H9 (cell line): Measurements from ENCODE around the gene SPEG. TPM values are rescaled to one million over a fixed set of nuclear protein-coding genes. Genes with fewer than 3 reads are reported as not detected.

Experiments
- DNase-seq: peaks from one replicate; pipeline ENCODE4 v3.0.0-alpha.2; 2017
- H2AFZ ChIP-seq: one replicate; pipeline ENCODE4 v1.6.1; 2013; ENCODE audit warnings: mild to moderate bottlenecking, low read length, control low read depth, moderate library complexity
- H2AK5ac ChIP-seq: 2 replicates; pipeline ENCODE4 v1.6.1; 2013; ENCODE audit warnings: low read length, control low read depth, mixed read lengths; ENCODE audit not compliant: insufficient read length
- H2BK120ac ChIP-seq: one replicate; pipeline ENCODE4 v1.6.1; 2013; ENCODE audit warnings: low read depth, mild to moderate bottlenecking, low read length, control low read depth, inconsistent platforms; ENCODE audit not compliant: poor library complexity, severe bottlenecking
- H2BK12ac ChIP-seq: 2 replicates; pipeline ENCODE4 v1.6.1; 2013; ENCODE audit warnings: low read length, control low read depth, mixed read lengths, low read depth; ENCODE audit not compliant: insufficient read length
- H2BK15ac ChIP-seq: 2 replicates; pipeline ENCODE4 v1.6.1; 2013; ENCODE audit warnings: low read depth, low read length, control low read depth
- H2BK20ac ChIP-seq: one replicate; pipeline ENCODE4 v1.6.1; 2013; ENCODE audit warnings: low read depth, mild to moderate bottlenecking, low read length, control low read depth, inconsistent platforms; ENCODE audit not compliant: poor library complexity, severe bottlenecking
- H2BK5ac ChIP-seq: 2 replicates; pipeline ENCODE4 v1.6.1; 2013; ENCODE audit warnings: low read length, control low read depth, mixed read lengths; ENCODE audit not compliant: insufficient read length
- H3K14ac ChIP-seq: 2 replicates; pipeline ENCODE4 v1.6.1; 2013; ENCODE audit warnings: low read length, control low read depth; ENCODE audit not compliant: insufficient read depth
- H3K18ac ChIP-seq: 2 replicates; pipeline ENCODE4 v1.6.1; 2013; ENCODE audit warnings: low read depth, mild to moderate bottlenecking, mixed read lengths, low read length, control low read depth; ENCODE audit not compliant: insufficient read length
- H3K23ac ChIP-seq: 2 replicates; pipeline ENCODE4 v1.6.1; 2013; ENCODE audit warnings: low read length, control low read depth, mixed read lengths, low read depth; ENCODE audit not compliant: insufficient read length
- H3K23me2 ChIP-seq: 2 replicates; pipeline ENCODE4 v1.6.1; 2013; ENCODE audit warnings: low read depth, mild to moderate bottlenecking, mixed read lengths, low read length, control low read depth; ENCODE audit not compliant: insufficient read length, poor library complexity, severe bottlenecking
- H3K27ac ChIP-seq: 2 replicates; pipeline ENCODE4 v1.5.1; 2013; ENCODE audit warnings: low read length, control low read depth, mixed read lengths, low read depth; ENCODE audit not compliant: insufficient read length
- H3K27me3 ChIP-seq: 2 replicates; pipeline ENCODE4 v1.6.1; 2013; ENCODE audit warnings: low read length, control low read depth, inconsistent platforms; ENCODE audit not compliant: insufficient read depth
- H3K4ac ChIP-seq: 2 replicates; pipeline ENCODE4 v1.6.1; 2013; ENCODE audit warnings: low read depth, mild to moderate bottlenecking, control low read depth, inconsistent platforms, low read length, moderate library complexity
- H3K4me1 ChIP-seq: 2 replicates; pipeline ENCODE4 v1.6.1; 2013; ENCODE audit warnings: low read length, control low read depth, inconsistent platforms; ENCODE audit not compliant: insufficient read depth
- H3K4me2 ChIP-seq: 2 replicates; pipeline ENCODE4 v1.6.1; 2013; ENCODE audit warnings: low read length, control low read depth, mixed read lengths; ENCODE audit not compliant: insufficient read length, insufficient read depth
- H3K56ac ChIP-seq: 2 replicates; pipeline ENCODE4 v1.6.1; 2013; ENCODE audit warnings: low read depth, mild to moderate bottlenecking, mixed read lengths, low read length, control low read depth; ENCODE audit not compliant: insufficient read length
- H3K79me1 ChIP-seq: 2 replicates; pipeline ENCODE4 v1.6.1; 2013; ENCODE audit warnings: low read depth, mild to moderate bottlenecking, moderate library complexity, low read length, control low read depth, inconsistent platforms; ENCODE audit not compliant: insufficient read depth, poor library complexity, severe bottlenecking
- H3K79me2 ChIP-seq: 2 replicates; pipeline ENCODE4 v1.6.1; 2013; ENCODE audit warnings: low read length, control low read depth, inconsistent platforms; ENCODE audit not compliant: insufficient read depth
- H3K9ac ChIP-seq: 2 replicates; pipeline ENCODE4 v1.6.1; 2013; ENCODE audit warnings: low read length, control low read depth, mixed read lengths; ENCODE audit not compliant: insufficient read length; ENCODE audit errors: extremely low read depth
- H3K9me3 ChIP-seq: one replicate; pipeline ENCODE4 v1.6.1; 2013; ENCODE audit warnings: low read depth, low read length, inconsistent platforms; ENCODE audit not compliant: control insufficient read depth
- H3T11ph ChIP-seq: one replicate; pipeline ENCODE4 v1.6.1; 2013; ENCODE audit warnings: mild to moderate bottlenecking, low read length, control low read depth, inconsistent platforms
- H4K20me1 ChIP-seq: one replicate; pipeline ENCODE4 v1.6.1; 2013; ENCODE audit not compliant: control insufficient read depth, insufficient read length, insufficient read depth
- H4K5ac ChIP-seq: 2 replicates; pipeline ENCODE4 v1.6.1; 2013; ENCODE audit warnings: low read depth, mild to moderate bottlenecking, mixed read lengths, low read length, control low read depth; ENCODE audit not compliant: insufficient read length
- H4K8ac ChIP-seq: replicated peaks from 2 replicates; pipeline ENCODE4 v1.6.1; 2013; ENCODE audit warnings: low read length, control low read depth, mixed read lengths, low read depth; ENCODE audit not compliant: insufficient read length
- H4K91ac ChIP-seq: 2 replicates; pipeline ENCODE4 v1.6.1; 2013; ENCODE audit warnings: low read depth, mild to moderate bottlenecking, moderate library complexity, mixed read lengths, low read length, control low read depth; ENCODE audit not compliant: insufficient read length
- H3K27ac Mint-ChIP-seq, 3 experiments: 2 replicates in 2 of 3; 3 replicates in 1 of 3; pipeline ENCODE4 v1.8.0; 2020 to 2021; ENCODE audit warnings: mixed read lengths in 3 of 3, mild to moderate bottlenecking in 1 of 3, moderate library complexity in 1 of 3
- H3K27me3 Mint-ChIP-seq: 2 replicates; pipeline ENCODE4 v1.8.0; 2021; ENCODE audit warnings: low read depth, mild to moderate bottlenecking, moderate library complexity, mixed read lengths
- H3K36me3 Mint-ChIP-seq, 3 experiments: 2 replicates in 2 of 3; 3 replicates in 1 of 3; pipeline ENCODE4 v1.8.0; 2020 to 2021; ENCODE audit warnings: low read depth in 3 of 3, mixed read lengths in 3 of 3; ENCODE audit not compliant: insufficient read depth in 1 of 3
- H3K4me1 Mint-ChIP-seq, 2 experiments: 2 replicates each; pipeline ENCODE4 v1.8.0; 2020; ENCODE audit warnings: mixed read lengths in 2 of 2
- H3K4me3 Mint-ChIP-seq, 2 experiments: 2 replicates in 1 of 2; 3 replicates in 1 of 2; pipeline ENCODE4 v1.8.0; 2020 to 2021; ENCODE audit warnings: mild to moderate bottlenecking in 2 of 2, mixed read lengths in 2 of 2, moderate library complexity in 1 of 2
- H3K9me3 Mint-ChIP-seq, 2 experiments: 2 replicates in 1 of 2; 3 replicates in 1 of 2; pipeline ENCODE4 v1.8.0; 2020; ENCODE audit warnings: mild to moderate bottlenecking in 2 of 2, mixed read lengths in 2 of 2, moderate library complexity in 1 of 2
- WGBS: extraction: QIAGEN DNeasy Blood & Tissue Kit; methylation state at CpG from one replicate; pipeline ENCODE4 v1.1.7; 2013; ENCODE audit warnings: missing lambda C conversion rate, low lambda C conversion rate, mixed read lengths; ENCODE audit not compliant: insufficient read length; ENCODE audit errors: extremely low coverage; 5-methylcytosine and 5-hydroxymethylcytosine counted together
- total RNA-seq: library from RNA; stranded (reverse); gene quantifications from 2 replicates; pipeline ENCODE4 v1.2.1, GENCODE V29; 2021
- TF ChIP-seq, protein P1 (sequence below): fragments of 200-600 bp; sonication (generic); conservative IDR thresholded peaks from 3 replicates; pipeline ENCODE4 v1.8.0; 2021; ENCODE audit warnings: antibody characterized with exemption, mild to moderate bottlenecking

Gene SPEG
- total RNA-seq, 1 experiment from 2014 or later = 23.7 TPM

DNA sequence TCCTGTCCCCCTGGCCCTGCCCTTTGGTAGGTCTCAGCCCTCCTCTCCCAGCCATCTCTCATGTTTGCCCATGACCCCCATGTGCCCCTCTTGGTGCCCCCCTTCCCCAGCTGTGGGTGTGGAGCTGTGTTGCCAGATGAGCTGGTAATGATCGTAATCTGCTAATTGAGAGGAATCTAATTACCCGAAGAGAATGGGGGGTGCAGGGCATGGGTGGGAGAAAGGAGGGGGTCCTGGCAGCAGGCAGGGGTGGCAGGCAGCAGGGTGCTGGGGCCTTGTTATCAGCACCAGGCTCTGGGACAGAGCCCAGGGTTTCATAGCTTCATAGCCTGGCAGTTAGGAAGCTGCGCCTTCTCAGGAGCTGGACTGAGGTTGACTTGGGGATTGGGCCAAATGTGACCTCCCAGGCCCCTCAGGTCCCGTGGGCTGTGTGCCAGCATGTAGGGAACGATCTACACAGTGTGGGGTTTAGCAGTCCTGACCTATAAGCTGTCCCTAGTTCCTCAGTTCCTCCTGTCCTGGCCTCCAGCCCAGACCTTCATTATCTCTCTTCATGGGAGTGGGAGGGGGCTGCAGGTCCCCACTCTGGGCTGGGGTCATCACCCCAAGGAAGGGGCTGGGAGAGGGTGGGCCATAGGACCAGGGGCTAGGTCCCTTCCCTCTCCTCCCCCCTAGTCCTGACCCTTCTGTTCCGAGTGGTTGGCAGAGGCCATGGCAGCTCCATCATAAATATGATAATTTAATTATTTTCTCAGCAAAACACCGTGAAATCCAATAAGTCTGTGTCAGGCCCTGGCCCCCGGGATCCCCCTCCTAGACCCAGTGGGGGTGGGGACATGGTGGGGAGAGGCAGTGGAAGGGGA is 73.2 kb downstream of the SPEG start:
- Histone ChIP-seq H2AK5ac (no peak overlapping the region), H3K27me3 (no peaks in the 10 kb centered on the region; the same call in 1 of the 2 replicates), H2BK5ac (no peak overlapping the region), H2AFZ (no peak overlapping the region), H4K20me1 (no peaks in the 10 kb centered on the region), H3K14ac (peak overlapping the region; percentile 2; the same call in 1 of the 2 replicates), H3K9ac (no peak overlapping the region), H4K91ac (no peak overlapping the region), H3K9me3 (no peaks in the 10 kb centered on the region), H3K18ac (no peak overlapping the region), H2BK120ac (no peak overlapping the region), H3K23ac (no peak overlapping the region), H3K4me2 (no peak overlapping the region), H3K23me2 (peaks cover 4% of the 10 kb centered on the region), H3K4ac (no peak overlapping the region), H3K79me1 (no peaks in the 10 kb centered on the region), H3K4me1 (peaks cover 13% of the 10 kb centered on the region; the same call in 1 of the 2 replicates), H3K27ac (no peak overlapping the region), H3T11ph (no peak overlapping the region), H4K8ac (no peak overlapping the region), H3K79me2 (no peaks in the 10 kb centered on the region), H2BK20ac (no peak overlapping the region), H2BK15ac (no peak overlapping the region), H3K56ac (no peak overlapping the region), H4K5ac (no peak overlapping the region), H2BK12ac (no peak overlapping the region)
- WGBS = no CpG with 5 or more reads among the region's 8 CpGs
- Mint-ChIP-seq H3K27me3 (peaks cover 31% of the 10 kb centered on the region), H3K9me3 (no peaks in the 10 kb centered on the region; a peak in 2 of 5 replicates), H3K4me1 (peaks cover 50 to 63% of the 10 kb centered on the region in 2 experiments), H3K36me3 (peaks cover 14 to 19% (median 17%) of the 10 kb centered on the region in 3 experiments; a peak in 6 of 7 replicates), H3K4me3 (peak overlapping the region in 1 of 2 experiments; percentile 42; a peak in 1 of 5 replicates), H3K27ac (peak overlapping the region in 2 of 3 experiments; percentile 82 to 97; a peak in 6 of 7 replicates)
- no peak for DNase-seq
- TF ChIP-seq, protein P1, sequence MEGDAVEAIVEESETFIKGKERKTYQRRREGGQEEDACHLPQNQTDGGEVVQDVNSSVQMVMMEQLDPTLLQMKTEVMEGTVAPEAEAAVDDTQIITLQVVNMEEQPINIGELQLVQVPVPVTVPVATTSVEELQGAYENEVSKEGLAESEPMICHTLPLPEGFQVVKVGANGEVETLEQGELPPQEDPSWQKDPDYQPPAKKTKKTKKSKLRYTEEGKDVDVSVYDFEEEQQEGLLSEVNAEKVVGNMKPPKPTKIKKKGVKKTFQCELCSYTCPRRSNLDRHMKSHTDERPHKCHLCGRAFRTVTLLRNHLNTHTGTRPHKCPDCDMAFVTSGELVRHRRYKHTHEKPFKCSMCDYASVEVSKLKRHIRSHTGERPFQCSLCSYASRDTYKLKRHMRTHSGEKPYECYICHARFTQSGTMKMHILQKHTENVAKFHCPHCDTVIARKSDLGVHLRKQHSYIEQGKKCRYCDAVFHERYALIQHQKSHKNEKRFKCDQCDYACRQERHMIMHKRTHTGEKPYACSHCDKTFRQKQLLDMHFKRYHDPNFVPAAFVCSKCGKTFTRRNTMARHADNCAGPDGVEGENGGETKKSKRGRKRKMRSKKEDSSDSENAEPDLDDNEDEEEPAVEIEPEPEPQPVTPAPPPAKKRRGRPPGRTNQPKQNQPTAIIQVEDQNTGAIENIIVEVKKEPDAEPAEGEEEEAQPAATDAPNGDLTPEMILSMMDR = no peak
